ENCODE results near the gene RAB25.

RAB25 gene

GRCh38 chr1:156053768-156054499 is 7.0 kb upstream of the RAB25 start, which contains the start of gene UBQLN4 (continued):
- TF ChIP-seq BCL6B (tag by site-specific recombination; IDR thresholded peaks at IDR 0.05) (no peak), ZSCAN16 (tag by site-specific recombination; IDR thresholded peaks at IDR 0.05) (no peak), ZBTB8A (tag by site-specific recombination; IDR thresholded peaks at IDR 0.05) (no peak), ZBTB10 (tag by site-specific recombination; IDR thresholded peaks at IDR 0.05) (peak; percentile 6; the same call in 1 of the 2 replicates), IKZF3 (tag by site-specific recombination; IDR thresholded peaks at IDR 0.05) (0 out of 2 replicates have a peak, but pooled peaks have one; percentile 31), ZNF830 (tag by site-specific recombination; IDR thresholded peaks at IDR 0.05; ENCODE audit: low read depth) (no peak), ZNF670 (tag by site-specific recombination; IDR thresholded peaks at IDR 0.05; ENCODE audit: low read depth) (no peak), ZNF239 (tag by site-specific recombination; IDR thresholded peaks at IDR 0.05) (no peak), ZFP41 (tag by site-specific recombination; IDR thresholded peaks at IDR 0.05; ENCODE audit: borderline replicate concordance) (no peak), ZNF571 (tag by site-specific recombination; IDR thresholded peaks at IDR 0.05) (no peak), ZNF223 (tag by site-specific recombination; IDR thresholded peaks at IDR 0.05) (no peak), ZNF707 (tag by site-specific recombination; IDR thresholded peaks at IDR 0.05) (no peak), WT1 (tag by site-specific recombination; IDR thresholded peaks at IDR 0.05) (no peak), CTCF (tag by site-specific recombination; IDR thresholded peaks at IDR 0.05) (no peak), KLF1 (tag by site-specific recombination; IDR thresholded peaks at IDR 0.05) (no peak; the same call in 1 of the 2 replicates), ZNF169 (tag by site-specific recombination; IDR thresholded peaks at IDR 0.05) (no peak), SP3 (tag by site-specific recombination; IDR thresholded peaks at IDR 0.05) (no peak; the same call in 1 of the 2 replicates), ZNF26 (tag by site-specific recombination; IDR thresholded peaks at IDR 0.05) (no peak), ZNF600 (tag by site-specific recombination; IDR thresholded peaks at IDR 0.05) (peak; percentile 33; the same call in 1 of the 2 replicates), ZNF18 (tag by site-specific recombination; IDR thresholded peaks at IDR 0.05) (no peak), ZNF473 (tag by site-specific recombination; IDR thresholded peaks at IDR 0.05) (no peak), PRDM6 (tag by site-specific recombination; IDR thresholded peaks at IDR 0.05) (no peak), ZNF747 (tag by site-specific recombination; IDR thresholded peaks at IDR 0.05) (no peak), ZNF211 (tag by site-specific recombination; IDR thresholded peaks at IDR 0.05; ENCODE audit: low read depth) (no peak), ZNF558 (tag by site-specific recombination; IDR thresholded peaks at IDR 0.05) (no peak), SCRT2 (tag by site-specific recombination; IDR thresholded peaks at IDR 0.05) (no peak), ZNF335 (tag by site-specific recombination; conservative IDR thresholded peaks at IDR 0.05) (no peak), ZNF510 (tag by site-specific recombination; IDR thresholded peaks at IDR 0.05; ENCODE audit: insufficient replicate concordance) (no peak), REPIN1 (tag by site-specific recombination; IDR thresholded peaks at IDR 0.05; ENCODE audit: low read depth) (peak; percentile 80; the same call in 1 of the 2 replicates)

Measured in HEK293 (cell line).